HEK293 (cell line): ENCODE results near the gene EYA2.

Source experiments
- CTCF ChIA-PET: fragments of 350-600 bp; formaldehyde crosslinking; extraction: SDS; loops from one replicate; lab custom pipeline; 2021; ENCODE audit warnings: antibody characterized with exemption; lab: Yijun Ruan, JAX
- POLR2A ChIA-PET: fragments of 300-600 bp; formaldehyde crosslinking; extraction: SDS; loops from one replicate; lab custom pipeline; 2020; ENCODE audit warnings: antibody characterized with exemption, inconsistent platforms; lab: Yijun Ruan, JAX
- H3K27ac ChIP-seq: fragments of 200-500 bp; sonication (Bioruptor generic); 2 replicates; pipeline ENCODE4 v1.5.1; 2014; ENCODE audit warnings: low read depth, low read length, control low read depth, inconsistent platforms; ENCODE audit errors: extremely low read depth
- H3K36me3 ChIP-seq, 2 experiments: fragments of 200-500 bp in 1 of 2; sonication (Bioruptor generic) in 1 of 2; 1 replicate in 1 of 2; 2 replicates in 1 of 2; pipeline ENCODE4 v1.5.1; 2014 to 2017; ENCODE audit warnings: inconsistent platforms in 2 of 2, low read length in 2 of 2; ENCODE audit not compliant: control insufficient read depth in 2 of 2, insufficient read depth in 1 of 2
- H3K4me1 ChIP-seq: fragments of 200-500 bp; sonication (Bioruptor generic); 2 replicates; pipeline ENCODE4 v1.5.1; 2014; ENCODE audit warnings: mild to moderate bottlenecking, low read length, inconsistent platforms; ENCODE audit not compliant: control insufficient read depth, insufficient read depth
- H3K4me3 ChIP-seq: 2 replicates; pipeline ENCODE4 v1.5.1; 2011; ENCODE audit warnings: low read depth, mild to moderate bottlenecking, control low read depth, low read length, moderate library complexity
- H3K9me3 ChIP-seq: fragments of 200-500 bp; sonication (Bioruptor generic); 2 replicates; pipeline ENCODE4 v1.5.1; 2014; ENCODE audit warnings: low read depth, low read length, inconsistent platforms; ENCODE audit not compliant: control insufficient read depth, insufficient read depth
- GLI4 ChIP-seq: fragments of 450-650 bp; formaldehyde crosslinking; IDR thresholded peaks from 2 replicates; pipeline ENCODE4 v1.5.1; 2016; ENCODE audit warnings: missing biosample characterization, missing genetic modification characterization
- KLF1 ChIP-seq: fragments of 450-650 bp; formaldehyde crosslinking; IDR thresholded peaks from 2 replicates; pipeline ENCODE4 v1.5.1; 2016; ENCODE audit warnings: missing biosample characterization, missing genetic modification characterization
- TRIM28 ChIP-seq: IDR thresholded peaks from 2 replicates; pipeline ENCODE4 v1.6.1; 2011; ENCODE audit warnings: low read length, control low read depth, borderline replicate concordance
- ZBTB10 ChIP-seq: fragments of 450-650 bp; formaldehyde crosslinking; IDR thresholded peaks from 2 replicates; pipeline ENCODE4 v1.5.1; 2016; ENCODE audit warnings: missing biosample characterization, missing genetic modification characterization
- ZBTB20 ChIP-seq: fragments of 450-650 bp; formaldehyde crosslinking; IDR thresholded peaks from 2 replicates; pipeline ENCODE4 v1.5.1; 2016; ENCODE audit warnings: missing biosample characterization, missing genetic modification characterization
- ZNF132 ChIP-seq: fragments of 450-650 bp; formaldehyde crosslinking; IDR thresholded peaks from 2 replicates; pipeline ENCODE4 v1.5.1; 2017; ENCODE audit warnings: missing biosample characterization, missing genetic modification characterization, borderline replicate concordance
- ZNF138 ChIP-seq: fragments of 450-650 bp; formaldehyde crosslinking; IDR thresholded peaks from 2 replicates; pipeline ENCODE4 v1.5.1; 2016; ENCODE audit warnings: missing biosample characterization, missing genetic modification characterization, borderline replicate concordance
- ZNF24 ChIP-seq: fragments of 450-650 bp; formaldehyde crosslinking; IDR thresholded peaks from 2 replicates; pipeline ENCODE4 v1.5.1; 2016; ENCODE audit warnings: missing biosample characterization, missing genetic modification characterization
- ZNF335 ChIP-seq: fragments of 450-650 bp; formaldehyde crosslinking; conservative IDR thresholded peaks from 2 replicates; pipeline ENCODE4 v1.5.1; 2016; ENCODE audit warnings: missing biosample characterization, missing genetic modification characterization
- ZNF48 ChIP-seq: fragments of 450-650 bp; formaldehyde crosslinking; IDR thresholded peaks from 2 replicates; pipeline ENCODE4 v1.5.1; 2016; ENCODE audit warnings: missing biosample characterization, missing genetic modification characterization
- ZNF514 ChIP-seq: fragments of 450-650 bp; formaldehyde crosslinking; IDR thresholded peaks from 2 replicates; pipeline ENCODE4 v1.5.1; 2016; ENCODE audit warnings: missing biosample characterization, missing genetic modification characterization
- ZNF558 ChIP-seq: fragments of 450-650 bp; formaldehyde crosslinking; IDR thresholded peaks from 2 replicates; pipeline ENCODE4 v1.5.1; 2016; ENCODE audit warnings: missing biosample characterization, missing genetic modification characterization
- ZNF639 ChIP-seq: fragments of 450-650 bp; formaldehyde crosslinking; IDR thresholded peaks from 2 replicates; pipeline ENCODE4 v1.5.1; 2016; ENCODE audit warnings: missing biosample characterization, missing genetic modification characterization
- ZNF692 ChIP-seq: fragments of 450-650 bp; formaldehyde crosslinking; IDR thresholded peaks from 2 replicates; pipeline ENCODE4 v1.5.1; 2016; ENCODE audit warnings: missing biosample characterization, missing genetic modification characterization
- ZNF76 ChIP-seq: fragments of 450-650 bp; formaldehyde crosslinking; IDR thresholded peaks from 2 replicates; pipeline ENCODE4; 2016; ENCODE audit warnings: low read depth, missing biosample characterization, missing genetic modification characterization, borderline replicate concordance
- ZNF837 ChIP-seq: fragments of 450-650 bp; formaldehyde crosslinking; IDR thresholded peaks from 2 replicates; pipeline ENCODE4 v1.5.1; 2016; ENCODE audit warnings: missing biosample characterization, missing genetic modification characterization
- TF ChIP-seq, protein P1 (sequence below): fragments of 450-650 bp; formaldehyde crosslinking; conservative IDR thresholded peaks from 2 replicates; pipeline ENCODE4 v1.5.1; 2016; ENCODE audit warnings: low read depth, missing biosample characterization, missing genetic modification characterization
- TF ChIP-seq, protein P2 (sequence below): fragments of 450-650 bp; formaldehyde crosslinking; IDR thresholded peaks from 2 replicates; pipeline ENCODE4 v1.5.1; 2016; ENCODE audit warnings: missing biosample characterization, missing genetic modification characterization

EYA2 gene, protein sequence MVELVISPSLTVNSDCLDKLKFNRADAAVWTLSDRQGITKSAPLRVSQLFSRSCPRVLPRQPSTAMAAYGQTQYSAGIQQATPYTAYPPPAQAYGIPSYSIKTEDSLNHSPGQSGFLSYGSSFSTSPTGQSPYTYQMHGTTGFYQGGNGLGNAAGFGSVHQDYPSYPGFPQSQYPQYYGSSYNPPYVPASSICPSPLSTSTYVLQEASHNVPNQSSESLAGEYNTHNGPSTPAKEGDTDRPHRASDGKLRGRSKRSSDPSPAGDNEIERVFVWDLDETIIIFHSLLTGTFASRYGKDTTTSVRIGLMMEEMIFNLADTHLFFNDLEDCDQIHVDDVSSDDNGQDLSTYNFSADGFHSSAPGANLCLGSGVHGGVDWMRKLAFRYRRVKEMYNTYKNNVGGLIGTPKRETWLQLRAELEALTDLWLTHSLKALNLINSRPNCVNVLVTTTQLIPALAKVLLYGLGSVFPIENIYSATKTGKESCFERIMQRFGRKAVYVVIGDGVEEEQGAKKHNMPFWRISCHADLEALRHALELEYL

DNA sequence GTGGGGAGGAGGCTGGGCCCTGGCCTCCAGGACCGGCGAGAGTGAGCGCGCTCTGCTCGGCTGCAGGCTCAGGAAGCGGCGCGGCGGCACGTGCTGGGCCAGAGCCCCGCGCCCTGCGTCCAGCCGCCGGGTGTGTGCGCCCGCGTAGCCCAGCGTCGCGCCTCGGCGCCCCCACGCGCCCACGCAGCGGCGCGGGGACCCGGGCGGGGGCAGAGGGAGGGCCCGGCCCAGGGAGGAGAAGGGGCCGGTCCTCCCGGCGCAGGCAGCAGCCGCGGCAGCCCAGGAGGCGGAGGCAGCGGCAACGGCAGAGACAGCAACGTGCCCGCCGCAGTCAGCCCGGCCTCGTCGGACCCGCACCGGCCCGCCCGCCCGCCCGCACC, at the start of gene EYA2:
Gene EYA2, plus strand, starts transcription at position 265 of the 380 bp plus-strand sequence. CDS start 95,168 bp downstream, outside the sequence.
- CTCF ChIA-PET, result interaction anchor here (0.6 kb wide), 1 partner anchor 1874 kb away, joined by 3 read pairs; no protein-coding TSS in a partner anchor
- peak within 1 kb of the TSS; percentile 79 for H3K4me3 ChIP-seq
- peak within 1 kb of the TSS; percentile 40; the same call in 1 of the 2 replicates for H3K27ac ChIP-seq
- TF ChIP-seq TRIM28 (no peak), ZNF24 (tag by site-specific recombination) (no peak), ZBTB20 (no peak), ZNF837 (tag by site-specific recombination) (no peak), ZNF132 (tag by site-specific recombination) (no peak), ZNF692 (tag by site-specific recombination) (no peak), KLF1 (tag by site-specific recombination) (no peak), ZNF48 (tag by site-specific recombination) (no peak), ZNF138 (tag by site-specific recombination) (no peak), ZNF514 (tag by site-specific recombination) (no peak), ZNF76 (no peak), ZNF558 (tag by site-specific recombination) (no peak), ZNF639 (tag by site-specific recombination) (no peak), ZBTB10 (tag by site-specific recombination) (no peak), ZNF335 (tag by site-specific recombination) (no peak), GLI4 (tag by site-specific recombination) (no peak)
- TF ChIP-seq, protein P1, sequence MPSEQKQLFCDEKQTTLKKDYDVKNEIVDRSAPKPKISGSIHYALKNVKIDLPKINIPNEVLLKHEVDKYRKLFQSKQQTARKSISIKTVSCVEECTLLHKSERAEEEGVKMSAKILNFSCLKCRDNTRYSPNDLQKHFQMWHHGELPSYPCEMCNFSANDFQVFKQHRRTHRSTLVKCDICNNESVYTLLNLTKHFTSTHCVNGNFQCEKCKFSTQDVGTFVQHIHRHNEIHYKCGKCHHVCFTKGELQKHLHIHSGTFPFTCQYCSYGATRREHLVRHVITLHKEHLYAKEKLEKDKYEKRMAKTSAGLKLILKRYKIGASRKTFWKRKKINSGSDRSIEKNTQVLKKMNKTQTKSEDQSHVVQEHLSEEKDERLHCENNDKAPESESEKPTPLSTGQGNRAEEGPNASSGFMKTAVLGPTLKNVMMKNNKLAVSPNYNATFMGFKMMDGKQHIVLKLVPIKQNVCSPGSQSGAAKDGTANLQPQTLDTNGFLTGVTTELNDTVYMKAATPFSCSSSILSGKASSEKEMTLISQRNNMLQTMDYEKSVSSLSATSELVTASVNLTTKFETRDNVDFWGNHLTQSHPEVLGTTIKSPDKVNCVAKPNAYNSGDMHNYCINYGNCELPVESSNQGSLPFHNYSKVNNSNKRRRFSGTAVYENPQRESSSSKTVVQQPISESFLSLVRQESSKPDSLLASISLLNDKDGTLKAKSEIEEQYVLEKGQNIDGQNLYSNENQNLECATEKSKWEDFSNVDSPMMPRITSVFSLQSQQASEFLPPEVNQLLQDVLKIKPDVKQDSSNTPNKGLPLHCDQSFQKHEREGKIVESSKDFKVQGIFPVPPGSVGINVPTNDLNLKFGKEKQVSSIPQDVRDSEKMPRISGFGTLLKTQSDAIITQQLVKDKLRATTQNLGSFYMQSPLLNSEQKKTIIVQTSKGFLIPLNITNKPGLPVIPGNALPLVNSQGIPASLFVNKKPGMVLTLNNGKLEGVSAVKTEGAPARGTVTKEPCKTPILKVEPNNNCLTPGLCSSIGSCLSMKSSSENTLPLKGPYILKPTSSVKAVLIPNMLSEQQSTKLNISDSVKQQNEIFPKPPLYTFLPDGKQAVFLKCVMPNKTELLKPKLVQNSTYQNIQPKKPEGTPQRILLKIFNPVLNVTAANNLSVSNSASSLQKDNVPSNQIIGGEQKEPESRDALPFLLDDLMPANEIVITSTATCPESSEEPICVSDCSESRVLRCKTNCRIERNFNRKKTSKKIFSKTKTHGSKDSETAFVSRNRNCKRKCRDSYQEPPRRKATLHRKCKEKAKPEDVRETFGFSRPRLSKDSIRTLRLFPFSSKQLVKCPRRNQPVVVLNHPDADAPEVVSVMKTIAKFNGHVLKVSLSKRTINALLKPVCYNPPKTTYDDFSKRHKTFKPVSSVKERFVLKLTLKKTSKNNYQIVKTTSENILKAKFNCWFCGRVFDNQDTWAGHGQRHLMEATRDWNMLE (tag by site-specific recombination), result no peak
- TF ChIP-seq, protein P2, sequence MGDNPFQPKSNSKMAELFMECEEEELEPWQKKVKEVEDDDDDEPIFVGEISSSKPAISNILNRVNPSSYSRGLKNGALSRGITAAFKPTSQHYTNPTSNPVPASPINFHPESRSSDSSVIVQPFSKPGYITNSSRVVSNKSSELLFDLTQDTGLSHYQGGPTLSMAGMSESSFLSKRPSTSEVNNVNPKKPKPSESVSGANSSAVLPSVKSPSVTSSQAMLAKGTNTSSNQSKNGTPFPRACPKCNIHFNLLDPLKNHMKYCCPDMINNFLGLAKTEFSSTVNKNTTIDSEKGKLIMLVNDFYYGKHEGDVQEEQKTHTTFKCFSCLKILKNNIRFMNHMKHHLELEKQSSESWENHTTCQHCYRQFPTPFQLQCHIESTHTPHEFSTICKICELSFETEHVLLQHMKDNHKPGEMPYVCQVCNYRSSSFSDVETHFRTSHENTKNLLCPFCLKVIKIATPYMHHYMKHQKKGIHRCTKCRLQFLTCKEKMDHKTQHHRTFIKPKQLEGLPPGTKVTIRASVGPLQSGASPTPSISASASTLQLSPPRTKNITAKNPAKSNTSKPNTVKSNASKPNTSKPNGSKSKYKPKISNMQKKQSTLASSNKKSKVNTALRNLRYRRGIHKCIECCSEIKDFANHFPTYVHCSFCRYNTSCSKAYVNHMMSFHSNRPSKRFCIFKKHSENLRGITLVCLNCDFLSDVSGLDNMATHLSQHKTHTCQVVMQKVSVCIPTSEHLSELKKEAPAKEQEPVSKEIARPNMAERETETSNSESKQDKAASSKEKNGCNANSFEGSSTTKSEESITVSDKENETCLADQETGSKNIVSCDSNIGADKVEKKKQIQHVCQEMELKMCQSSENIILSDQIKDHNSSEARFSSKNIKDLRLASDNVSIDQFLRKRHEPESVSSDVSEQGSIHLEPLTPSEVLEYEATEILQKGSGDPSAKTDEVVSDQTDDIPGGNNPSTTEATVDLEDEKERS, result no peak
- TF ChIP-seq, all 188 proteins: peak for 0
- Histone ChIP-seq H3K9me3 (no peaks in the 10 kb centered on the region), H3K36me3 (no peaks in the 10 kb centered on the region), H3K4me1 (no peaks in the 10 kb centered on the region)
- POLR2A ChIA-PET, result no interaction called here
